T follicular helper cell (primary cell): Measurements from ENCODE around the gene THOC5.
"Not testable (repeated sequence)": the region's sequence is repeated elsewhere in the genome, so short reads cannot be mapped to it uniquely, and the experiment has no call there.

Source experiments
- DNase-seq: peaks from one replicate; pipeline ENCODE4 v3.0.0-alpha.2; 2020; ENCODE audit warnings: low read depth

Gene THOC5

DNA sequence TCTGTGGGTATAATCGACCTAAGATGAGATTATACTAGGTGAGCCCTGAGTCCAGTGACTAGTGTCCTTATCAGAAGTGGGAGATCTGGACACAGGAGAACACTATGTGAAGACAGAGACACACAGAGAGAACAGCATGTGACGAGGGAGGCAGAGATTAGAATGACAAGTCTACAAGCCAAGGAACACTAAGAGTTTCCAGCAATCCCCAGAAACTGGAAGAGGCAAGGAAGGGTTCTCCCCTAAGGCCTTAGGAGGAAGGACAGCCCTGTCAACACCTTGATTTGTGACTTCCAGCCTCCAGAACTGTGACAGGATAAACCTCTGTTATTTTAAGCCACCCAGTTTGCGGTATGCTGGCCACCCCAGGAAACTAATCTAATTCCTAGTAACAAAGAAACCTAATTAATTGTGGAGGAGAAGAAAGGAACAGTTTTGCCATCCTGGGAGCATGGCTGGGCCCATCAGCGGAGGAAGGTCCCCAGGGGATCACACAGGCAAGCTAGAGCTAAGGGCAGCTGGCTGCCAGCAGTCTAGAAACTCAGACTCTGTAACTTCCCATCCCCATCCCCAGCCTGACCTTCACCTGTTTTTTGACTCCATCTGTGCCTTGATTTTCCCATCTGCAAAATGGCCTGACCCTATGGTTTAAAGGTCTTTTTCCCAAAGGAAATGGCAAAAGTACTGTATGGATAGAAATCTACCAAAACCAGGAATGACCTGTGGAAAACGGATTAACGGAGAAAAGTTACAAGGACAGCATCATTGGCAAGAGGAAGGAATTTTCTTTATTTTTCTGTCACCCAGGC lies 10.3 kb upstream of the THOC5 start:
- DNase-seq: no peak

DNA sequence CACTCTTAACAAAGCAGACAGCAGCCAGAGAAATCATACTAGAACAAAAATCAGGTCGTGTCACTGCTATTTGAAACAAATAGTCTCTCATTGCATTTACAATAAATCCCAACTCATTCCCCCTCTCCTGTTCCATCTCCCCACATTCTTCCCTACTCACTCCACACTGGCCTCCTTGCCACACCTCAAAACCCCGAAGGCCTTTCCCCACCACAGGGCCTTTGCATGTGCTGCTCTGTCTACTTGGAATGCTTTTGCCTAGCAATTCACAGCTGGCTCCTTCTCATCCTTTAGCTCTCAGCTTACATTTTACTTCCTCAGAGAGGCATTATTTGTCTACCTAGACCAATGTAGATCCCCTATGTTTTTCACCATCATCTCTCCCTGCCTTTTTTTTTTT lies 6.3 kb upstream of the THOC5 start:
- DNase-seq: no peak

DNA sequence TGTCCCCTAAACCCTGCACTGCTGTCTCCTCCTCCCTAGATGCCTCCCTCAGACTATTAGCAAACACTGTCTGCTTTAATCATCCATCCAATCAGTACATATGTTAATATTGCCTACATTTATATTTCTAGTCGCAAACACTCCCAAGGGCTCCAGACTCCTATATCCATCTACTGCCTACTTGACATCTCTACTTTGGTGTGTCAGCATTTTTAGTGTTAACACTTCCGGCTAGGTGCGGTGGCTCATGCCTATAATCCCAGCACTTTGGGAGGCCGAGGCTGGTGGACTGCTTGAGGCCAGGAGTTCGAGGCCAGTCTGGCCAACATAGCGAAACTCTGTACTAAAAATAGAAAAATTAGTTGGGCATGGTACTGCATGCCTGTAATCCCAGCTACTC lies 5.5 kb upstream of the THOC5 start:
- no peak for DNase-seq

DNA sequence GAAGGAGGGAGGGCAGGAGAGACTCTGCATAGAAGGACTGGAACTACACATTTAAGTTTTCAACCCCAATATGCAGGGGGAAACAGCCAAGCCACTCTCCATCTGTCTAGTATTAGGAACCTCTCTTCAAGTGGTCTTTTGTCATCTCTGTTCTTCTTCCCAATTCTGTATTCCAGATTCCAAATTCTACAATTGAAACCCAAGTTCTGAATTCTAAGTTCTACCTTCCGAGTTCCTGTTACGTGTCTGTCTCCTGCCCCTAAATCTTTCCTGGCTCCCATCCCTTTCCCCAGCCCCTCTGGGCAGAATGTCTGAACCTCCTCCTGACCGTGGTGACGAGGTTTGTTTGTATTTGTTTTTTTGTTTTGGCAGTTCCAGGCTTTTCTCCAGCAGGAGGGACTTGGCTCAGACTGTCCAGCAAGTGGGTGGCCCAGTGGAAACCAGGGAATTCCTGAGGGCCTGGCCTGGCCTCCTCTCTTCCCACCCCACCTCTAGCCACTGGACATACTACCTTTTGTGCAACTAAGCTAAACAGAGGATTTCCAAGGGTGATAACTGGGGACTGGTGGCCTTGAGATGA lies 1.6 kb upstream of the THOC5 start:
- no peak for DNase-seq

DNA sequence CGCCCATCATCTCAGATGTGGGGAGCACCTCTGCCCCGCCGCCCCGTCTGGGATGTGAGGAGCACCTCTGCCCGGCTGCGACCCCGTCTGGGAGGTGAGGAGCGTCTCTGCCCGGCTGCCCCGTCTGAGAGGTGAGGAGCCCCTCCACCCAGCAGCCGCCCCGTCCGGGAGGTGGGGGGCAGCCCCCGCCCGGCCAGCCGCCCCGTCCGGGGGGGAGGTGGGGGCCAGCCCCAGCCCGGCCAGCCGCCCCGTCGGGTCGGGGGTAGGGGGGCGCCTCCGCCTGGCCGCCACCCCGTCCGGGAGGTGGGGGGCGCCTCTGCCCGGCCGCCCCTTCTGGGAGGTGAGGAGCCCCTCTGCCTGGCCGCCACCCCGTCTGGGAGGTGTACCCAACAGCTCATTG lies 1.2 kb downstream of the THOC5 start:
- not testable (repeated sequence) for DNase-seq

DNA sequence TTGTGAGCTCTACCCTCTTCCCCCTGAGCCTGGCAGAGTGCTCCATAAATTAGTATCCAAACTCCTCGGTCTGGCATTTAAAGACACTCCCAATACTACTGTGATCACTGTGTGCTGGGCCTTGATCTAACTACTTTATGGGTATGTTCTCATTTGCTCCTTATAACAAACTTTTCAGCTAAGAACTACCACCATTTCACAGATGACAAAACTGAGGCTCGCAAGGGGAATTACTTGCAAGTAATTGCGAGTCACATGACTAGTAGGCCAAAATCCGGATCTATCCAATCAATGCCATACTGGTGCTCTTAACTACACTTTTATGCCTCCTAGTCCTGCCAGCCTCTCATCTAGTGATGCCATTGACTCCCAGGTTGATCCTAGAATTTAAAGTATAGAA lies 3.6 kb downstream of the THOC5 start:
- DNase-seq: no peak

DNA sequence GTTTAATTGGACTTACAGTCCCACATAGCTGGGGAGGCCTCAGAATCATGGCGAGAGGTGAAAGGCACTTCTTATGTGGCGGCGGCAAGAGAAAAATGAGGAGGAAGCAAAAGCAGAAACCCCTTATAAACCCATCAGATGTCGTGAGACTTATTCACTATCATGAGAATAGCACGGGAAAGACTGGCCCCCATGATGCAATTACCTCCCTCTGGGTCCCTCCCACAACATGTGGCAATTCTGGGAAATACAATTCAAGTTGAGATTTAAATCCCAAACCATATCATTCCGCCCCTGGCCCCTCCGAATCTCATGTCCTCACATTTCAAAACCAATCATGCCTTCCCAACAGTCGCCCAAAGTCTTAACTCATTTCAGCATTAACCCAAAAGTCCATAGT lies 8.5 kb downstream of the THOC5 start:
- not testable (repeated sequence) for DNase-seq

DNA sequence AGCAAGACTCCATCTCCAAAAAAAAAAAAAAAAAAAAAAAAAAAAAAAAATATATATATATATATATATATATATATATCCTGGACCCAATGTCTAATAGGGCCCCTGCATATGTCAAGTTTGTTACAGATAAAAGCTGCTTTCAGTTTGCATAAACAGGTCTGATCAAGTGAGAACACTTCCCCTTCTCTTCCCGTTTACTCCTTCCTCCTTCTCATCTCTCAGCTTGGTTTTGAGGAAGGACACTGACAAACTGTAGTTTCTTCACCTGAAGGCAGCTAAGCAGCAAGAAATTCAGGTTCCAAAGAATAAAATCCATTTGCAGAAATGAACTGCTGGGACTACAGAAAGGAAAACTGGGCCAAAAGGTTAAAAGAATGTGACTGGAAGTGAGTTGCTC lies 11.7 kb downstream of the THOC5 start:
- no peak for DNase-seq

DNA sequence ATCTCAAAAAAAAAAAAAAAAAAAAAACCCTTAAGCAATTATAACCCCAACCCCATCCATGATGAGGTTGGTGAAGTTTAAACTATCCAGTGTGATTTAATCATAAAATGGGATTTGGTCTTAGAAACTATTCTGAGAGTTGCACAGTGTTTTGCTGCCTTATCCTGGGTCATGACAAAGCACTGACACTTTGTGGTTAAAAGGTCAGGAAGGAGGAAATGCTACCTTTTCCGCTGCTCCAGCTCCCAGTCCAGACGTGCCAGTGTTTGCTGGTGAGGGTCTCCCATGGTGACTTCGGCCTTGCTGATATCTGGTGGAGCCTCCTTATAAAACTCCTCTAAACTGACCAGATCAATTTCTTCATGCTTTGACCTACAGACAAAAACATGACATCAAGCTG lies 14.5 kb downstream of the THOC5 start:
- no peak for DNase-seq

DNA sequence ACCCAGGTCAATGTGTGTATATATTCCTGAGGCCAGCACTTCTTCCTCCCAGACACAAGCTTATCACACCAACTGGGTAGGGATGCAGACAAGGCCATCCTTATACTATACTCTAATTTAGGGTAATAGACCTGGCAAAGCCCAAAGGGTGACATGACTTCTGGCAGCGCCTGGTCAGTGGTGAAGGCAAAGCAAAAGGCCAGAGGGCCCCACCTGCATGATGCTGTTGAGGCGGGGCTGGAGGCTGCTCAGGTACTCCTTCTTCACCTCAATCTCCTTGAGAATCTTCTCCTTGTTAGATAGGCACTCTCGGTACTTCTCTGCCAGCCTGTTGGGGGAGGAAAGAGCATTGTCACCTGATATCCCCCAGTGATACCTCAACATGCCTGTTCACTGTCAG lies 17.1 kb downstream of the THOC5 start:
- DNase-seq: no peak

DNA sequence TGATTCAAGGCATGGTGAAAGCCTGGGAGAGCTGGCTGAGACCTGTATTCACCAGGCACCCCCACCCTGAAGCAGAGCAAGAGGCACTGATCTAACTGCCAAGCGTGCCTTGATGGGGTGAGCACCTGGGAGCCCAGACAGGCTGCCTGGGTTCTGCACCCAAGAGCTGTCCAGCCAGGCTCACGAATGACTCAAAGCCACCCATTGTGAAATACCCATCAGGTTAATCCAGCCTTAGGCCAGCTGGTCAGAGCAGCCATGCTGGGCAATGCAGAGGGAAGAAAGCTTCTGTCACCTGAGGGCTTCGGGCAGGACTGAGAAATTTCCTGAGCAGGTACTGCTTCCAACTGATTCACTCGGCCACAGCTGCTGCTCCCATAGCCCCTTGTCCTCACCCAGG lies 22.1 kb downstream of the THOC5 start:
- no peak for DNase-seq

DNA sequence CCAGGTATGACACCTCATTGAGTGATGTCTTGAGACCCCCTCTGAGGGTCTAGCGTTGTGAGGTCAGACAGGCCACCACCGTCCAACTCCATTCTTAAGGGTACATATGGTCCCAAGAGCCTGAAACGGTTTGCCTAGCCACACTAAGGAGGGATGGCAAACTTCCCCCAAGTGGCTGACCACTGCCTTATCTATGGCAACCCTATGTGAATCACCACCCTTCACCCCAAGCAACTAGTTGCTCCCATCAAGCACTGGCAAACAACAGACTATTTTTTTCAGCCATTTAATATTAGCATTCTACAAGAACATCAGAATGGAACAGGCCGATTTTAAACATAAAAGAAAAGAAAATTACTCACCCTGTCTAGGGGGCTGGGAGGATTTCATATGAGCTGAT lies 22.8 kb downstream of the THOC5 start:
- DNase-seq: no peak

DNA sequence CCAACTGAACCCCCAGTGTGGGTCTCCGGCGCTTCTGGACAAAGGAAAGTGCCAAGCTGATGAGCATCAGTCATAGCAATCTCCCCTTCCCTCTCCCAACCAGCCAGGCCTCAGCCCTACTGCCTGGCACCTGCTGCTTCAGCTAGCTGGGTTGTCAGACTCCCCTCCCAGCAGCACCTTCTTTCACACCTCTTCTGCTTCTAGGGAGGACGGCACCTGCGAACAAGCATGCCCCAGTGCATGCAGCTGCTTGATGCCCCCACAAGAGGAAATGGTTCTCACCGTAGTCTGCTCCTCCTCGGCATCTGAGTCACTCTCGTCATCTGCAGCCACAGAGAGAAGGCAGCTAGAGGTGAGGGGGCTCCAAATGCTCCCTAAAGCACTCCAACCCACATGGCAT lies 25.4 kb downstream of the THOC5 start:
- DNase-seq: no peak

DNA sequence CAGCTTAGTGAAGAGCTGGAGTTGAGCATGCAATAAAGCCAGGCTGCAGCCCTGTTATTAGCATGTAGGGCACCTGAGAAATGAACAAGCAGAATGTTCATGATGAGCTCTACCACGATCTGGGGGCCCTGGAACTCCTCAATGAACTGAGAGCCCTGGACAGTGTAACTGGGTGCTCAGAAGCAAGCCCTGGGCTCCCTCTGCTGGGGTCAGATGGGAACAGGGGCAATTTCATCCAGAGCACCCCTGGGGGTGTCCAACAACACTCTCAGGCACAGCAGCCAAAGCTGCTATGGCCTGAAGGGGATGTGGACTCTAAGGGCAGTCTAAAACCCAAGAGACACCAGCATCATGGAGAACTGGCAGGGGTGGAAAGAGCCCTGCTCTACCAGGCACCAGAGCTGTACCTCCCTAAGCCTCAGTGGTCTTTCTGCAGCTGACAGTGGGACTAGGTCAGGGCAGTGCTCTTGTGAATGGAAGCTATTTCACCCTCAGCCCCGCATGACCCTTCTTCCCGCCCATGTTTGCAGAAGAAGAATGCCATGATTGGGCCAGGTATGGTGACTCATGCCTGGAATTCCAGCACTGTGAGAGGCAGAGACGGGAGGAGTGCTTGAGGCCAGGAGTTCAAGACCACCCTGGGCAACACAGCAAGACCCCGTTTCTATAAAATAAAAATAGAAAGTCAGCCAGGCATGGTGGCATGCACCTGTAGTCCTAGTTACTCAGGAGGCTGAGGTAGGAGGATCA lies 28.9 kb downstream of the THOC5 start:
- no peak for DNase-seq

DNA sequence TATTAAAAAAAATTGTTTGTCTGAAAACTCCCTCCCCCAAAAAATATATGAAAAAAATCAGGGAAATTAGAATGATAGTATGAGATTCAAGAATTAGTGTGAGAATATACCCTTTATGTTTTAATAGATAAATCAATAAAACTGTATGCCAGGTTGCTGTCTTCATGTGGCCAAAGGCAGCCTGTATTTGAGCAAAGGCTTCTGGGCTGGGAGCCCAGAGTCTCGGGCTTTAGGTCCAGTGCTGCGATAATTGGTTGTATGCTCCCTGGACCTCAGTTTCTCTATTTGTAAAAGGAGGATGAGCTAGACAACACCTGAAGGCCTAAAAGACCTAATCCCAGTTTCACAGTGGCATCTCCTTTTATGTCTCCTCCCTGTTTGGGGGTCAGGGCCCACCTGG lies 29.8 kb downstream of the THOC5 start:
- no peak for DNase-seq

DNA sequence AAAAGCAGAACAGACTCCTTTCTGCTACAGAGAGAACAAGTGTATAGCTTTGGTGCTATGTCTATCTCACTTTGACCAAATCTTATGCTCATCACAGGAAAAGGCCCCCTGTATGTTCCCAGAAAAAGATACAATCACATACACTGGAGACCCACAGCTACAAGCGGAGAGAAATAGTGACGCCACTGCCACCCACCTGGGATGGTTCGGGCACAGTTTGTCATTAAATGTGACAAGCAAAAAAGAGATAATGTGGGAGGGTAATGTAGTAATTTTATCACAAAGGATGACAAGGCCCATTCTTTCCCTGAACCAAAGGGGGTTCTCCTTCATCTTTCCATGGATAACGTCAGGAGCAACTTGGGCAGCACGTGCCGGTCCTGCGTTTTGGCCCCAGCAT lies 32.0 kb downstream of the THOC5 start:
- no peak for DNase-seq

DNA sequence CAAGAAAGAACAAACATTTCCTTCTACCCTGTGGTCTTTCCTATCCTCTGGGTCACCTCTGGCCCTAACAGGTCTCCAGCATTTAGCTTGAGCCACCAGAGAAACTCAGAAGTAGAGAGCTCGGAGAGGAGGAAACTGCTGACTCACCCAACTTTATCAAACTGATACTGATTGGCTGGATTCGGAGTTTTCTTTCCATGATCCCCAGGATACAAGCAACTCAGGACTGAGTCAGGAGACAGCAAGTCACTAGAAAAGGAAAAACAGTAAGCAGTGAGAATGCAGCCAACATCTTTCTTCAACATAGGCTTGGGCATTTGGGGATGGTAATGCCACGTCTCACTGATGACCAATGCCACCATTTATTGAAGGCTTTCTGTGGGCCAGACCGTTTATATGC lies 32.7 kb downstream of the THOC5 start:
- DNase-seq: no peak

DNA sequence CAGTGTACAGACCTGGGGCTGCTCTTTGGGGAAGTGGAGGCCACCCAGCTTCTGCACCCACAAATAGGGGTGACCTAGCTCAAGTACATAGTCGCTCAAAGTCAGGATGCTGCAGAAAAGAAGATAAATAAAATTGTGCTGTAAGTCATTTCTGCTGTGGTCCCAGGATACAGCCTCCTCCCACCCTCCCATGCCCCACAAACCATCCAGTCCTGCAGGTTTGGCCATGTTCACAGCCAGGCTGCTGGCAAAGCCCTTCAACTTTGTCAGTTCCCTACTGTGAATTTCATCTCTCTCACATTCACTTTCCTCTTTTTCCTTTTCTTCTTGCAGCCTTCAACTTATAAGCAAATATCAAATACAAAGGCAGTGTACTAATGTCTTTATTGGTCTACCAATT lies 33.6 kb downstream of the THOC5 start:
- DNase-seq: no peak

DNA sequence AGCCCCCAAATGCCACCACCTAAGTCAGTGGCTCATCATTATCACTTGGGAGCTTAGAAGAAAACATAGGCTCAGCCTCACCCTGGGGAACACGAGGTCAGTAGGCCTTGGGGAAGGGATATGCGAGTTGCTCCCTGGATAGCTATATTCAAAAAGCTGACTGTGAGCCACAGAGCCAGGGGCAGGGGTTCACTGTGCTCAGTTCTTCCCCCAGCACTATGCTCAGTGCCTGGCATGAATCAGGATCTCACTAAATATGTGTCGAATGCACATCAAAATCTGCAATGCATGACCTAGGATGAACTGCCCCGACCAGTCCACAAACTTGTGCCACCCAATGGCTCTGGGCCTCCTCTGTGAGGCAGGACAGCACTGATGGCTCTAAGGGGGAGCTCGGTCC lies 35.1 kb downstream of the THOC5 start:
- no peak for DNase-seq

DNA sequence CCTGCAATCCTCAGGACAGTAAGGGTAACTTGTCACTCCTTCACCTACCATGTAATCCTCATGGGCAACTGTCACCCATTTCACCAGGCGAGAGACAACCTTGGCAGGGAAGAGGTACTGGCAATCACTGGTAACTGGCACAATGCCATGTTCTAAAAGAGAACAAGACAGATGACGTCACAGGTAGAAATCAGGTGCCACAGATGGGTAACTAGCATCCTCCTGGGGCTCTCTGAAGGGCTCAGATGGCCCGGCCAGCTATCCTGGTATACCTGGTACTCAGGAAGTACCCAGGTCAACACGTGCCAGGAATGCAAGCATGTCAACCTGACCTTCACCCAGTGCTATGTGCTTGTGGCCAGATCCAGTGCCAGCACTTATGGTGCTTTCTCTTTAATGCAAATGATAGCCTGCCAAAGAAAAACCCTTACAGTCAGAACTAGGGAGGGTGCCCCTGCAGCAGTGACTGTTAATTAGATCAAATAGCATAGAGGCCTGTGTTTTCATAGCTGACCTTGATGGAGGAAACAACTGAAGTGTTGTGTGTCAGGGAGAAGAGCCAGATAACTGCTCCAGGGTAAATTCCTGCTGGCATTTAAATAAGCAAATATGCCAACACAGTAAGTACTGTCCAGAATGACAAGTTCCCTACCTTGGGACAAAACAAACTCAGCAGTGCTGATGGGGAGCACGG lies 36.2 kb downstream of the THOC5 start:
- no peak for DNase-seq

DNA sequence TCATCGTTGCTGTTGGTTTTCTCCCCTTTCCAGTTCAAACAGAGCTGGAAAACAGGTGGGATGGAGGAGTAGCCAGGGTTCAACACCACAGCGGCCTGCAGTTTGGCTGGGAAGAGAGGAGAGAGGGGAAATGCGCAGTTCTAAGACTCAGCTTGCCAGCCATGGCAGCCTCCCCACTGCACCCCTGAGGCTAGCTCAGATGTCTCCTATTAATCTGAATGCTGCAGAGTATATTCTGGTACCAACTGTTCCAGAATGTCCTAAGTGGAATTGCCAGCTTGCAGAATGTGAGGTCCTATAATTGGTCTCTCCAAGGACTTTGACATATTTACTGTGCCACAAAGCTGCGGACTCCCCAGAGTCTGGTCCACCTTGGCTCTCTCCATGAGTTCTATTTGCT lies 41.5 kb downstream of the THOC5 start:
- DNase-seq: no peak

DNA sequence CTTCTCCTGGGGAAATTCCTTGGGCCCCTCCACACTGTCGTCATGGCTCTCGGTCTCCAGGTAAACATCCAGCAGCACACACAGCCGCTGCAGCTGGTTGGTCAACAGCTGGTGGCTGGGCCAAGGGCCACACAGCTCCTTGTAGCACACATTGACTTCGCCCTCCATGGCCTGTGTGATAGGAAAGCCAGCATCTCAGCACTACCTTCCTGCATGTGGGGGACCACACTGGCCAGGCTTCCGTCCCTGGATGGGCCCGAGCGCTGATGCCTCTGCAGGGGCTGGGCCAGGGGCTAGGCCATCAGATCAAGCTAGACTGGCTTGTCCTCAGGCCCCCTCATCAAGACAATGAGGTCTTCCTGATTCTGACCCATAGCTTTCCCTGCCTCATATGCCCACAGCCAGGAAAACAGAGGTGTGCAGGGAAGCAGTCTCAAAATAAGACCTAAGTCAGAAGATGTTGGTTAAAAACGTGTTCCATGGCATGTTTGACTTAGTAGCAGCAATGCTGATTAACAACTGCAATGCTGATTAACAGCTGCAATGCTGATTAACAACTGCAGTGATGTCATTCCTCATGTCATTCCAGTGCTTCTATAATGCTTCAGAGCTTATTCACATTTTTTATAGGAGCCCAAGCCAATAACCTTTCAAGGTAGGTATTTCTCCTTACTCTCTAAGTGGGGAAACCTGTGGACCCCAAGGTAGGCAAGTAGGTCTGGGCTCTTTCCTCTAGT lies 42.3 kb downstream of the THOC5 start:
- no peak for DNase-seq
